Body of pancreas (tissue), 4 donors: ENCODE measurements around the gene WFS1.

ENCODE experiments used
- POLR2A ChIP-seq, 3 donors: fragments of 450-650 bp; IDR thresholded peaks; one replicate each; pipeline ENCODE4 v1.6.1; 2016; ENCODE audit warnings: antibody characterized with exemption in 3 of 3, mild to moderate bottlenecking in 2 of 3
- TF ChIP-seq, protein P1 (sequence below), 7 experiments: fragments of 450-650 bp in 4 of 7; fragments of 200-600 bp in 3 of 7; sonication (generic) in 3 of 7; IDR thresholded peaks; one replicate each; pipeline ENCODE4 v1.5.1; 2016 to 2019; ENCODE audit warnings: antibody characterized with exemption in 7 of 7

DNA sequence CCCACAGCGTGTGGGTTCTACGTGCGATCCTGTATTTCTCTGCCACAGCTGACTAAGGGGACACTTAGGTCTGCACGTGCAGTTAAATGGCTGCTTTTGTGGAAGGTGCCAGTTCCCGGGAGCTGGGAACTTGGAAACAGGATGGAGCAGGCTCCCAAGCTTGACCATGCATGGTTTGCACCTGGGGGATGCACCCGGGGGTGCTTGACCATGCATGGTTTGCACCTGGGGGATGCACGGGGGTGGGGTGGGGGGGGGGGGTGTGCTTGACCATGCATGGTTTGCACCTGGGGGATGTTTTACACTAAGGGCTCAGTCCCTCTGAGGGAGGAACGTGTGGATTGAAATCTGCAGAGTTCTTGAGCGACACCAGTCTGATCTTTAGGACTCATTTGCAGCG is 5.7 kb downstream of the WFS1 start:
- TF ChIP-seq, protein P1, sequence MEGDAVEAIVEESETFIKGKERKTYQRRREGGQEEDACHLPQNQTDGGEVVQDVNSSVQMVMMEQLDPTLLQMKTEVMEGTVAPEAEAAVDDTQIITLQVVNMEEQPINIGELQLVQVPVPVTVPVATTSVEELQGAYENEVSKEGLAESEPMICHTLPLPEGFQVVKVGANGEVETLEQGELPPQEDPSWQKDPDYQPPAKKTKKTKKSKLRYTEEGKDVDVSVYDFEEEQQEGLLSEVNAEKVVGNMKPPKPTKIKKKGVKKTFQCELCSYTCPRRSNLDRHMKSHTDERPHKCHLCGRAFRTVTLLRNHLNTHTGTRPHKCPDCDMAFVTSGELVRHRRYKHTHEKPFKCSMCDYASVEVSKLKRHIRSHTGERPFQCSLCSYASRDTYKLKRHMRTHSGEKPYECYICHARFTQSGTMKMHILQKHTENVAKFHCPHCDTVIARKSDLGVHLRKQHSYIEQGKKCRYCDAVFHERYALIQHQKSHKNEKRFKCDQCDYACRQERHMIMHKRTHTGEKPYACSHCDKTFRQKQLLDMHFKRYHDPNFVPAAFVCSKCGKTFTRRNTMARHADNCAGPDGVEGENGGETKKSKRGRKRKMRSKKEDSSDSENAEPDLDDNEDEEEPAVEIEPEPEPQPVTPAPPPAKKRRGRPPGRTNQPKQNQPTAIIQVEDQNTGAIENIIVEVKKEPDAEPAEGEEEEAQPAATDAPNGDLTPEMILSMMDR (IDR thresholded peaks at IDR 0.05) = no peak
- no peak for TF ChIP-seq POLR2A (IDR thresholded peaks at IDR 0.05)
